Measurements from ENCODE around the gene RAET1G.

DNA sequence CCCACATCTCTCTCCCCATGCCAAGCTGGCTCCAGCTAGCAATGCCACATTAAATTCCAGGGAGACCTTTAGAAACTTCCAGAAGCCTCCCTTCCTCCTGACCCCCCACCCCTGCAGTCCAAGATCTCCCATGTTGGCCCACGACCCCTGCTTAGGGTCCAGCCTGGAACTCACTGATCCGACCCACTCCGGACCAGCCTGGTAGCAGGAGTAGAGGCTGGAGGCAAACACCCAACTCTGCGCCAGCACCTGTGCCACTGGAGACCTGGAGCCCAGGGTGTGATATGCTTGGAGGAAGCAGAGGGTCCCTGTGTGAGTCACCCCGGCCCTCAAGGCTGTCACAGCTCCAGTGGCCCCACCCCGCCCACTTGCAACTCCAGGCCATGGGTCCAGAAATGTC is 37.6 kb upstream of the RAET1G start:
- TF ChIP-seq CTCF (CRISPR knock-in tag; IDR thresholded peaks at IDR 0.05) (no peak), POLR2A (IDR thresholded peaks at IDR 0.05; ENCODE audit: insufficient read depth in 1 of 2, low read depth in 2 of 2, low read length in 2 of 2) (no peak), TBX3 (IDR thresholded peaks at IDR 0.05; ENCODE audit: borderline replicate concordance) (no peak), FOXA3 (CRISPR knock-in tag; IDR thresholded peaks at IDR 0.05) (no peak), TCF7 (IDR thresholded peaks at IDR 0.05; ENCODE audit: low read depth) (no peak)
